GM18519 (cell line): Measurements from ENCODE around the gene ITPR2.
"Not testable (repeated sequence)": the region's sequence is repeated elsewhere in the genome, so short reads cannot be mapped to it uniquely, and the experiment has no call there.

Experiments used
- ATAC-seq: cut with Tn5 transposase; IDR thresholded peaks from one replicate; pipeline ENCODE4 v1.9.1; 2021; ENCODE audit warnings: mild to moderate bottlenecking, moderate library complexity; ENCODE audit not compliant: unreplicated experiment, low FRiP score

The ITPR2 gene

GRCh38 chr12:26688344-26688904 is 144.6 kb downstream of the ITPR2 start:
- no peak for ATAC-seq

- no peak for ATAC-seq
Observed at GRCh38 chr12:26686408-26686807, 146.6 kb downstream of the ITPR2 start.

DNA sequence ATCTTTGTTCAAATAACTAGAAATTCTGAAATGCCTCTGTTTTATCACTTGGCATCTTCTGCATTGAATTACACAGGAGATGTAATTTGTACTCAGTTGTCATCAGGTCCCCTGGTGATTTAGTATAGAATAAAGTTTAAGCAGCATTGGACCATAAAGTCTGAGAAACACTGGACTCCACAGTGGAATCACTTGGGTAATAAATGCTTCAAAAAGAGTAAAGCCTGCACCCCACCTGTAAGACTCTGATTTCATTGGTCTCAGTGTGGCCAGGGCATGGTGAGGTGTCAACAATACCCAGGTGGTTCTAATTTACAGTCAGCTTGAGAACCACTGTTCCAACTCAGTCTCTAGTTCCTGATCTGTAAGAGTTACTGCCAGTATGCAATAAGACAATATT is 148.9 kb downstream of the ITPR2 start:
- no peak for ATAC-seq

DNA sequence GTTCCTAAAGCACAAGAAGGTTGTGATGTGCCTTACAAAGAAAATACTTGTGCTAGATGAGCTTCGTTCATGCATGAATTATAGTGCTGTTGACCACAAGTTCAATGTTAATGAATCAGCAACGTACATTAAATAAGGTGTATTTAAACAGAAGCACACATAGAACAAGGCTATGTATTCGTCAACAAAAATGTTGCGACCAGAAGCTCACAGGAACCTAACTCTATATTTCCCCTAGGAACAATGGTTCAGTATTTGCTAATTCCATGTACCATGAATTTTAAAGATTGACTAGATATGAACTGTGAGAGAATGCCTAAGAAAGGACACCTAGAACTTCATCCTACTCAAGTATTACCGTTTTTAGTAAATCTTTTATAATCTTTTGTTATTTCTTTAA is 149.6 kb downstream of the ITPR2 start:
- ATAC-seq: no peak

- ATAC-seq: no peak
Observed at GRCh38 chr12:26680727-26681455, 152.1 kb downstream of the ITPR2 start.

- no peak for ATAC-seq
Observed at GRCh38 chr12:26678697-26679660, 154.0 kb downstream of the ITPR2 start.

DNA sequence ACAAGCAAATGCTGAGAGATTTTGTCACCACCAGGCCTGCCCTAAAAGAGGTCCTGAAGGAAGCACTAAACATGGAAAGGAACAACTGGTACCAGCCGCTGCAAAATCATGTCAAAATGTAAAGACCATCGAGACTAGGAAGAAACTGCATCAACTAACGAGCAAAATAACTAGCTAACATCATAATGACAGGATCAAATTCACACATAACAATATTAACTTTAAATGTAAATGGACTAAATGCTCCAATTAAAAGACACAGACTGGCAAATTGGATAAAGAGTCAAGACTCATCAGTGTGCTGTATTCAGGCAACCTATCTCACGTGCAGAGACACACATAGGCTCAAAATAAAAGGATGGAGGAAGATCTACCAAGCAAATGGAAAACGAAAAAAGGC is 161.5 kb downstream of the ITPR2 start:
- not testable (repeated sequence) for ATAC-seq

- ATAC-seq: no peak
Observed at GRCh38 chr12:26668847-26669246, 164.1 kb downstream of the ITPR2 start.

GRCh38 chr12:26668230-26668629 is 164.8 kb downstream of the ITPR2 start:
- ATAC-seq: no peak

DNA sequence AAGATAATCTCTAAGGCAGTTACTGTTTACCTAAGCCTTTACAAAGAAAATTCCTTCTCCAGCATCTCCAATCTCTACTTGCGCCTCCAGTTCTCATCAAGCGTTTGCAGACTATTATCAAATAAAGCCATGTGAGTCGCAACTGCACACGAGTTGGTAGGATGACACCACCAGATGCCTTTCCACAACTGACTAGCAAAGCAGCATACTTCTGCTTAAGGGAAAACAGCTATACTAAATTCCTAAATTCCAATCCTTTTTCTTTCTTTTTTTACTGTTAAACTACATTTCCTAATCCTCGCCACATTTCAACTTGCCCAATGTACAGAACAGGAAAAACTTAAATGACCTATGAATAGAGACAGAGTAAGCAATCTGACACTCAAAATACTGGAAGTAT is 166.7 kb downstream of the ITPR2 start:
- no peak for ATAC-seq

DNA sequence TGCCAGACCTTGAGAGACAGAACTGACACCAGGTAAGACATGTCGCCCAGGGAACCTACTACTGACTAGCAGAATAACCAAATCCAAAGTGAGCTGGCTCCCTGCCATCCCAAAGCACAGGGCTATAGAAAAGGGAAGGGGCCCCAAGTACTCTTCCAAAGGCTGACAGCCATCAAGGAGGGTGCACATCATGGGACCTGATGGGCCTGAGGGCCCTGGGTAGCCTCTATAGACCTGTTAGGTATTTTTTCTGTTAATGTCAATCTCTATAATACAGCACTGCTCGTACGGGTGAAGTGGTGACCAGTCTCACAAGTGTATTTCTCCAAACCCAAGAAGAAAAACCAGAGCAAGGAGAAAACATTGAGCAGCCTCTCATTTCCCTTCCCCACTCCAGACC is 171.6 kb downstream of the ITPR2 start:
- no peak for ATAC-seq

DNA sequence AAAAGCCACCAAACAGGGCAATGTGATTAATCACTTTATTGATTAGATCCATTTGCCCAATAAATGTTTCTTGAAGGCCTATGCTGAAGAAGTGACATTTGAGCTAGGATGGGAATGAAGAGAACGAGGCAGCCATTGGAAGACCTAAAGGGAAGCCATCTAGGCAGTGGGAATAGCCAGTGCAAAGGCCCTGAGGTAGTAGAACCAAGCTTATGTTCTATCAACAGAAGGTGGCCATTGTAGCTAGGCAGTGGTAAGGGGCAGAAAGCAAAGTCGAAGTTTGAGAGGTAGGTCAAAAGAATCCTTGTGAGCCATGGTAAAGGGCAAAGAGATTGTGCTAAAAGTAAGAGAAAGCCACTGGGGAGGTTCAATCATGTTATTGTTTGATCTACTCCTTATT is 173.1 kb downstream of the ITPR2 start:
- no peak for ATAC-seq

DNA sequence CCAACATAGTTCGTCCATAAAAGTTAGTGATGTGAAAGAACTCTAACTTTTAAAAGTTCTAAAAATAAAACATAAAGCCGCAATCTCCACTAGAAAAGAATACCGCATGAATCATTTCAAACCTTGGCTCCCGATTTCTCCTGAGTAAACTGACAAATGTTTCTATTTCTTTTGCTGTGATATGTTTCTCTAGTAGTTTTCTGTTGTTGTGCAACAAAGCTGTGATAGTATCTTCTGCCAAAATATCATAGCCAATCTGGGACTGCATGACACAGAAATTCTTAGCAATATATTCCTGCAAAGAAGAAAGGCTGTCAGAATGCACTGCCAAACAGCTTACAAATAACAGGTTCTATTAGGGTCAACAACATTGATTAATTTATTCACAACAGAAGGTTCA is 174.0 kb downstream of the ITPR2 start:
- ATAC-seq: no peak

DNA sequence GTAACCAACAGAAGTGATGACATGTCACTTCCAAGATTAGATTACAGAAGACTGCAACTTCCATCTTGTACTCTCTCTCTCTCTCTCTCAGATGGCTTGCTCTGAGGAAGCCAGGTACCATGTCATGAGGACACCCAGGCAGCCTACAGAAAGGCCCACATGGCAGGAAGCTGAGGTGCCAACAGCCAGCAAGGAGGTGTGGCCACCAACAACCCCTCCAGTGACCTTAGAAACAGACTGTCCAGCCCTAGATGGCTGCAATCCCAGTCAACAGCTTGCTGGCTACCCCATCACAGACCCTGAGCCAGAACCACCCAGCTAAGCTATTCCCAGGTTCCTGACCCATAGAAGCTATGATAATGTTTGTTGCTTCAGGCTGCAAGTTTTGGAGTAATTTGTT is 178.4 kb downstream of the ITPR2 start:
- no peak for ATAC-seq

DNA sequence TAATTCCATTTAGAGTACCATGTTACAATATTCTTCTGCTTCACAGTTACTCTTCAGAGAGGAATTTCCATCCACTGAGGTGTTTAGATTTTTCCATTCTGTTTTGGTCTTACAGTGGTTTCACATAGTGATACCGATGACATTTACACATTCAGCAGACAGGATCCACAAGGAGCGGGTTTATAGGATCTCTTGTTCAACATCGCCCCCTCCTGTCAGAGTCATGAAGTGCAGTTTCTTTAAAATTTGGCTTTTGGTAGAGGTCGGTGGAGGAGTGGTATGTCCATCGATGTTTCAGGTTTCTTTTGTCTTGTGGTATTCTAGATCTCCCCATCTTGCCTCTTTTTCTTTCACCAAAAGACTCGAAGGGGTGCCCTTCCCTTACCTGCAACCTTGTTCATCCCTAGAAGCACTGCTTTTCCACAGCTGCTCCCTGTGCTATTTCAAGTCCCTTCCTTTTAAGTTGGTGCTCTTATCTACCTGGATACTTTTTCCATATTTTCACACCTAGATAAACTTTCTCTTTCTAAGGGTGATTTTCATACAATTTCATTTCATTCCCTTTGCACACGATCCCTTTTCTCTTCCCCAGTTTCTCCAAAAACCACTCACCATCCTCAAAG is 181.3 kb downstream of the ITPR2 start:
- ATAC-seq: no peak

DNA sequence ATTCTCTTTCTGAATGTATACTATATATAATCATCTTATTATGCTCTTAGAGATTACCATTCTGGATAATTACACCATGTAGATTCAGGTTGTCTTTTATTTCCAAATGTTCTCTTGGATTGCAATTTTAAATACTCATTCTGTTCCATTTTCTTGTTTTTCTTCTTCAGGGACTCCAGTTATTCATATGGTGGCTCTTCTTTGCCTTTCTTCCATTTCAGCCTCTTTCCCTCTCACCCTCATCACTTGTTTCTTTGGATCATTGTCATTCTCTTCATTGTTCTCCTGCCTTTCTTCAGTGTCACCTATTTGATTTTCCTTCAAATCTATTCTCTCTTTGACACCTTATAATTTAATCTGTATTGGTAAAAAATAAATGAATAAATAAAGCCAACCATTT is 182.0 kb downstream of the ITPR2 start:
- no peak for ATAC-seq

GRCh38 chr12:26648999-26649398 is 184.0 kb downstream of the ITPR2 start:
- no peak for ATAC-seq

DNA sequence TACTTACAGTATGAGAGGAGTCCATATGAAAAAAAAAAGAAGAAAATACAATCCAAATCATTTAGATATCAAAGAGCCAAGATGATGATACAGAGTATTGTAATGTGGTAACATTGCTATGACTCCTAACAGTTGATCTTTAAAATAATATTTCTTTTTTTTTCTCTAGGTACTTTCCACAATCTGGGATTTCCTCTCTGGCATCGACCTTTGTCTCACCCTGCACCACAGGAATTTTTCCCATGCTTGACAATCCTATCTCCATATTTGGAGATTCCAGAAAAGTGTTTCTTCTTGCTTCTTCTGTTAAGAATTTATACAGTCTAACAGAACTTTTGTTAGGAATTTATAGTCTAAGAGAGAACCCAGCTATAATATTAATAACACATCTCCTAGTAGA is 184.4 kb downstream of the ITPR2 start:
- no peak for ATAC-seq

GRCh38 chr12:26648066-26648465 is 184.9 kb downstream of the ITPR2 start:
- ATAC-seq: no peak

DNA sequence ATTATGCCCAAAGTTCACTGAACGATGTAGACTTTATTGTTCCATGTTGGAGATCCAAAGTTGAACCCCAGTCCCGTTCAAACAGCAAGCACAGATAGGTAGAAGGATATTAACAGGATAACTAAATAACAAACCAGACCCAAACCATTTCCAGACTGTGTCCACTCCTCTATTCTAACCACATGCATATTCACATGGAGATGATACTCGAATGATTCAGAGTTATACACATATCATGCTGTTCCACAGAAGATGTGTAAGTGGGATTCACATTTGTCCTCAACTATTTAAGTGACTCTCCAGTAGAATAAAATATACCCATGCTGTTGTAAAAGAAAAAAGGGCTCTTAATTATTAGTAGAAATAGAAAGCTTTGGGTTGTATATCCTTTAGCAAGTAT is 185.9 kb downstream of the ITPR2 start:
- no peak for ATAC-seq

DNA sequence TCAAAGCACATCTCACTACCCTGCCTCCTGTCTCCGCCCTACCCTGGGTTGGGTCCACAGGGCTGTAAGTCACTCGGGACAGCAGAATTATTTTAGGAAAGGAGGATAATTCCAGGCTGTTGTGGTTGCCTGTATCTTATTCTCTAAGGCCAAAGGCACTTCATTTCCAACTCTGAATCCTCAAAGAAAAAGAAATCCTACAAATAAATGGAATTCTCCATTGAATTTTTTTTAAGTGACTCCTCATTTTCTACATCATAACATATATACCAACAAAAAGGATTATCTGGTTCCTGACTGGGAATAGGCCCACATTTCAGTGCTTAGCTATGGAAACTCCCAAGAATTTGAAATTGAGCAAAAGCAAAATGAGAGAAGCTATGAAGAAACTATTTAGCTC is 186.4 kb downstream of the ITPR2 start:
- no peak for ATAC-seq
